Stimulated activated CD4-positive, alpha-beta T cell treated with anti-CD3 and anti-CD28 coated beads, TNF-alpha, amount 100 ng/mL, for 24 hours (primary cell): ENCODE measurements around the gene CUBN.

Experiments
- DNase-seq, 3 experiments: peaks; one replicate each; pipeline ENCODE4 v3.0.0-alpha.2; 2020; ENCODE audit warnings: low read depth in 3 of 3

CUBN gene

GRCh38 chr10:17010363-17011145, 119.1 kb downstream of the CUBN start:
- DNase-seq: no peak

- DNase-seq: no peak
These were observed 120.4 kb downstream of the CUBN start for GRCh38 chr10:17009212-17009700.

- no peak for DNase-seq
These were observed 122.2 kb downstream of the CUBN start for GRCh38 chr10:17007418-17007770.

GRCh38 chr10:17006631-17007417, 122.8 kb downstream of the CUBN start:
- no peak for DNase-seq

- no peak for DNase-seq
These were observed 123.7 kb downstream of the CUBN start for GRCh38 chr10:17005621-17006566.

GRCh38 chr10:17004801-17005380, 124.7 kb downstream of the CUBN start:
- DNase-seq: no peak

GRCh38 chr10:17003651-17004286, 125.8 kb downstream of the CUBN start:
- no peak for DNase-seq

- DNase-seq: peak; percentile 27 to 52 (median 46)
These were observed 126.5 kb downstream of the CUBN start for GRCh38 chr10:17003151-17003550.

GRCh38 chr10:17001961-17002749, 127.5 kb downstream of the CUBN start:
- peak in 1 of 3 experiments; percentile 27 for DNase-seq

- no peak for DNase-seq
These were observed 128.3 kb downstream of the CUBN start for GRCh38 chr10:17001297-17001744.

GRCh38 chr10:16999665-17000451, 129.8 kb downstream of the CUBN start:
- DNase-seq: no peak

GRCh38 chr10:16996530-16996964, 133.1 kb downstream of the CUBN start:
- DNase-seq: no peak

GRCh38 chr10:16995867-16996529, 133.6 kb downstream of the CUBN start:
- DNase-seq: no peak

GRCh38 chr10:16993186-16993585, 136.4 kb downstream of the CUBN start:
- no peak for DNase-seq

GRCh38 chr10:16992611-16993119, 136.9 kb downstream of the CUBN start:
- DNase-seq: no peak

- DNase-seq: no peak
These were observed 138.6 kb downstream of the CUBN start for GRCh38 chr10:16991011-16991410.

GRCh38 chr10:16989826-16990293, 139.8 kb downstream of the CUBN start:
- DNase-seq: no peak

GRCh38 chr10:16988900-16989299, 140.7 kb downstream of the CUBN start:
- DNase-seq: no peak
